HCT116 (cell line): ENCODE results near the gene SLC6A6. TPM values are rescaled to one million over a fixed set of nuclear protein-coding genes. Genes with fewer than 3 reads are reported as not detected.

Experiments used
- ATAC-seq: fragments of 200-7000 bp; cut with Tn5 transposase; 2 replicates; pipeline ENCODE4 v1.9.1; 2020; ENCODE audit warnings: mild to moderate bottlenecking, moderate library complexity
- BruUV-seq: library from RNA; stranded (reverse); fragments of 400-500 nt; replicated peaks from 2 replicates; lab custom pipeline; 2021; lab: Mats Ljungman, UMichigan
- CTCF ChIA-PET: fragments of 300-600 bp; sonication (Branson Sonifier 250); formaldehyde crosslinking; loops from one replicate; lab custom pipeline; 2021; ENCODE audit warnings: antibody characterized with exemption; lab: Charles Lee
- POLR2A ChIA-PET: fragments of 300-600, 350-600 bp; sonication (Branson Sonifier 250); formaldehyde crosslinking; loops from one replicate; lab custom pipeline; 2021; ENCODE audit warnings: antibody characterized with exemption; lab: Charles Lee
- RAD21 ChIA-PET, 2 experiments: fragments of 300-600 bp; sonication (Branson Sonifier 250); formaldehyde crosslinking; loops; one replicate each; lab custom pipeline; 2023; ENCODE audit warnings: low total read pairs in 2 of 2; ENCODE audit not compliant: uncharacterized antibody in 2 of 2, unreplicated experiment in 2 of 2, low non-redundant PET in 1 of 2; lab: Charles Lee
- DNase-seq: peaks from one replicate; pipeline ENCODE4 v3.0.0-alpha.2; 2010; ENCODE audit warnings: low read depth, low spot score
- H2AFZ ChIP-seq: fragments of 200-600 bp; shearing (Covaris generic), sonication (generic); 2 replicates; pipeline ENCODE4 v1.6.1; 2017; ENCODE audit warnings: low read depth, mixed run types, mixed read lengths, antibody characterized with exemption, low read length; ENCODE audit not compliant: poor library complexity, severe bottlenecking
- H3K27ac ChIP-seq: 2 replicates; pipeline ENCODE4 v1.5.1; 2012; ENCODE audit warnings: low read depth, low read length
- H3K27me3 ChIP-seq: fragments of 200-600 bp; sonication (generic); 2 replicates; pipeline ENCODE4 v1.6.1; 2016; ENCODE audit warnings: mixed run types, low read length, mixed read lengths; ENCODE audit not compliant: insufficient read depth
- H3K36me3 ChIP-seq, 2 experiments: fragments of 200-500 bp in 1 of 2; fragments of 200-600 bp in 1 of 2; sonication (Bioruptor generic) in 1 of 2; sonication (generic) in 1 of 2; 2 replicates each; pipeline versions ENCODE4 v1.5.1 to v1.6.1; 2014 to 2016; ENCODE audit warnings: low read length in 2 of 2, inconsistent platforms in 1 of 2, mixed read lengths in 1 of 2, mixed run types in 1 of 2; ENCODE audit not compliant: insufficient read depth in 2 of 2, control insufficient read depth in 1 of 2
- H3K4me1 ChIP-seq, 2 experiments: fragments of 200-600 bp in 1 of 2; sonication (generic) in 1 of 2; 2 replicates each; pipeline versions ENCODE4 v1.5.1 to v1.6.1; 2012 to 2017; ENCODE audit warnings: low read length in 2 of 2, inconsistent platforms in 1 of 2, mild to moderate bottlenecking in 1 of 2, mixed read lengths in 1 of 2, mixed run types in 1 of 2, moderate library complexity in 1 of 2; ENCODE audit not compliant: insufficient read depth in 2 of 2, control insufficient read depth in 1 of 2
- H3K4me2 ChIP-seq: fragments of 200-600 bp; sonication (generic); 2 replicates; pipeline ENCODE4 v1.6.1; 2017; ENCODE audit warnings: mixed run types, low read length, mixed read lengths
- H3K4me3 ChIP-seq, 2 experiments: fragments of 200-600 bp in 1 of 2; sonication (generic) in 1 of 2; replicated peaks in 1 of 2; 2 replicates each; pipeline ENCODE4 v1.5.1; 2011 to 2016; ENCODE audit warnings: low read length in 2 of 2, control low read depth in 1 of 2, low read depth in 1 of 2, mild to moderate bottlenecking in 1 of 2, mixed read lengths in 1 of 2, mixed run types in 1 of 2
- H3K79me2 ChIP-seq: fragments of 200-600 bp; sonication (generic); 2 replicates; pipeline ENCODE4 v1.6.1; 2017; ENCODE audit warnings: mild to moderate bottlenecking, mixed run types, low read length, moderate library complexity, mixed read lengths; ENCODE audit not compliant: insufficient read depth
- H3K9ac ChIP-seq: fragments of 200-600 bp; sonication (generic); 2 replicates; pipeline ENCODE4 v1.6.1; 2016; ENCODE audit warnings: low read length, mixed read lengths
- H3K9me2 ChIP-seq: fragments of 200-600 bp; sonication (generic), shearing (Covaris generic); 2 replicates; pipeline ENCODE4 v1.6.1; 2017; ENCODE audit warnings: mixed run types, mild to moderate bottlenecking, moderate library complexity; ENCODE audit not compliant: insufficient read depth
- H3K9me3 ChIP-seq, 2 experiments: fragments of 200-500 bp in 1 of 2; fragments of 200-600 bp in 1 of 2; sonication (Bioruptor generic) in 1 of 2; sonication (generic) in 1 of 2; 2 replicates each; pipeline ENCODE4 v1.6.1; 2014 to 2017; ENCODE audit warnings: low read length in 2 of 2, mixed read lengths in 2 of 2, inconsistent platforms in 1 of 2, low read depth in 1 of 2, mild to moderate bottlenecking in 1 of 2, mixed run types in 1 of 2, moderate library complexity in 1 of 2; ENCODE audit not compliant: control insufficient read depth in 1 of 2, insufficient read depth in 1 of 2
- H4K20me1 ChIP-seq: fragments of 200-600 bp; sonication (generic), shearing (Covaris generic); 2 replicates; pipeline ENCODE4 v1.6.1; 2017; ENCODE audit warnings: mixed run types, mild to moderate bottlenecking, moderate library complexity; ENCODE audit not compliant: insufficient read depth
- CBX3 ChIP-seq: IDR thresholded peaks from 2 replicates; pipeline ENCODE4 v1.6.1; 2012; ENCODE audit warnings: low read depth
- CEBPB ChIP-seq: IDR thresholded peaks from 2 replicates; pipeline ENCODE4 v1.6.1; 2012; ENCODE audit warnings: low read depth
- EGR1 ChIP-seq: IDR thresholded peaks from 2 replicates; pipeline ENCODE4 v1.6.1; 2012; ENCODE audit warnings: low read depth
- FOSL1 ChIP-seq: IDR thresholded peaks from 2 replicates; pipeline ENCODE4 v1.6.1; 2012; ENCODE audit warnings: low read depth
- intact Hi-C: fragments of 100-400 bp; cut with micrococcal nuclease; formaldehyde crosslinking; loops from 2 replicates; pipeline ENCODE4 v1.10.0; 2022
- total RNA-seq: library from RNA; stranded (reverse); gene quantifications from one replicate; pipeline ENCODE4 v1.2.1, GENCODE V29; 2021; ENCODE audit not compliant: unreplicated experiment
- TF ChIP-seq, protein P1 (sequence below): IDR thresholded peaks from 2 replicates; pipeline ENCODE4 v1.6.1; 2011; ENCODE audit warnings: mild to moderate bottlenecking, low read length, moderate library complexity; ENCODE audit not compliant: insufficient replicate concordance; ENCODE audit errors: extremely low read depth

SLC6A6 gene
- total RNA-seq, 1 experiment from 2014 or later: 36.3 TPM

DNA sequence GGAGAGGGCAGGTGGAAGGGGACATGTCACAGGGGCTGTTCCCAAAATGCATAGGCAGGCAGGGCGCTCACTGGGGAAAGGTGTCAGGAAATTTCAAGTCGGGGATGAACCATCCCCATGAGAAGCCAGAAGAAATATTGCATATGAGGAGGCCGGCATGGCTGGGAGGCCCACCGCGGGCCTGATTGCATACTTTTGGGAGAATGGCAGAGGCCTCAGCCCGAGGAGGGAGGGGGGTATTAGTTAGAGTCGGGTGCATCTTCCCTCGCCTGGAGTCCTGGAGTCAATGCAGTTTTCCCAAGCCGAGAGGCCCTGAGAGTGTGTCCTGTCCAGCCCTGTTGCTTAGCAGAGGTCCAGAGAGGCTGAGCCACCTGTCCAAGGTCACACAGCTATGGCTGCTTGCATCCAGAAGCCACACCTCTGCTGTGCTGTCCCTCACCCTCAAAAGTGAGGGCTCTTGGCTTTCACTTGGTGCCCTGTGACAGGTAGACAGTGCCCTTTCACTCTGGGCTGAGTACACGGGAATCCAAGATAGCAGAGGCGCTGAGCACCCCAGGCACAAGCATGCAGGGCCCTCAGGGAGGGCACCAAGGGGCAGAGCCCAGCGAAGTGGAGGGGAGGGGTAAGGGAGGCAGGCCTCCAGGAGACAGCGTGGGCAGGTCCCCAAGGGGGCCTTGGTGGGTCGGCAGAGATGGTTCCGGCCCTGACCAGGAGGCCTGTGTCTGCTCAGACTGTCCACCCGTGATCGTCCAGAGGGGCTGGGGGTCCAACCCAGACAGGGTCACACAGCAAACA, 89.2 kb downstream of the SLC6A6 start:
- Histone ChIP-seq H3K9me3 (no peaks in the 10 kb centered on the region), H3K27ac (no peak overlapping the region), H3K27me3 (no peaks in the 10 kb centered on the region), H3K9ac (no peak overlapping the region), H3K4me1 (no peaks in the 10 kb centered on the region), H3K4me3 (no peak overlapping the region), H3K36me3 (peaks cover 3 to 4% of the 10 kb centered on the region in 2 experiments; a peak in 1 of 4 replicates), H3K4me2 (no peak overlapping the region), H4K20me1 (no peaks in the 10 kb centered on the region), H2AFZ (no peak overlapping the region), H3K9me2 (no peaks in the 10 kb centered on the region), H3K79me2 (no peaks in the 10 kb centered on the region)
- TF ChIP-seq, protein P1, sequence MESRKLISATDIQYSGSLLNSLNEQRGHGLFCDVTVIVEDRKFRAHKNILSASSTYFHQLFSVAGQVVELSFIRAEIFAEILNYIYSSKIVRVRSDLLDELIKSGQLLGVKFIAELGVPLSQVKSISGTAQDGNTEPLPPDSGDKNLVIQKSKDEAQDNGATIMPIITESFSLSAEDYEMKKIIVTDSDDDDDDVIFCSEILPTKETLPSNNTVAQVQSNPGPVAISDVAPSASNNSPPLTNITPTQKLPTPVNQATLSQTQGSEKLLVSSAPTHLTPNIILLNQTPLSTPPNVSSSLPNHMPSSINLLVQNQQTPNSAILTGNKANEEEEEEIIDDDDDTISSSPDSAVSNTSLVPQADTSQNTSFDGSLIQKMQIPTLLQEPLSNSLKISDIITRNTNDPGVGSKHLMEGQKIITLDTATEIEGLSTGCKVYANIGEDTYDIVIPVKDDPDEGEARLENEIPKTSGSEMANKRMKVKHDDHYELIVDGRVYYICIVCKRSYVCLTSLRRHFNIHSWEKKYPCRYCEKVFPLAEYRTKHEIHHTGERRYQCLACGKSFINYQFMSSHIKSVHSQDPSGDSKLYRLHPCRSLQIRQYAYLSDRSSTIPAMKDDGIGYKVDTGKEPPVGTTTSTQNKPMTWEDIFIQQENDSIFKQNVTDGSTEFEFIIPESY: no peak
- no peak for TF ChIP-seq CEBPB
- no peak for TF ChIP-seq EGR1
- TF ChIP-seq CBX3: no peak
- TF ChIP-seq FOSL1: no peak
- DNase-seq: no peak
- CTCF ChIA-PET: no interaction called here
- intact Hi-C loops: no loop called here
- no TSS peak for BruUV-seq
- RAD21 ChIA-PET: no interaction called here
- POLR2A ChIA-PET: no interaction called here
- ATAC-seq: no peak; the same call in 1 of the 2 replicates
